Spleen (tissue), 11 donors: ENCODE results near the gene ORC3. TPM values are rescaled to one million over a fixed set of nuclear protein-coding genes. Genes with fewer than 3 reads are reported as not detected.

ENCODE experiments used
- DNase-seq: peaks from one replicate; pipeline ENCODE4 v3.0.0-alpha.2; 2020
- H3K27ac ChIP-seq, 8 donors: fragments of 200-600 bp; sonication (generic) in 7 of 8; 1 replicate in 4 of 8; 2 replicates in 4 of 8; pipeline versions ENCODE4 v1.5.0 to v1.8.0; 2016 to 2021; ENCODE audit warnings: inconsistent platforms in 4 of 8, mild to moderate bottlenecking in 4 of 8, moderate library complexity in 1 of 8
- H3K27me3 ChIP-seq, 7 donors: fragments of 200-600 bp; sonication (generic) in 6 of 7; replicated peaks in 1 of 7; 1 replicate in 4 of 7; 2 replicates in 3 of 7; pipeline versions ENCODE4 v1.5.0 to v1.8.0; 2016 to 2021; ENCODE audit warnings: inconsistent platforms in 3 of 7, mild to moderate bottlenecking in 1 of 7
- H3K36me3 ChIP-seq, 6 donors: fragments of 200-600 bp; sonication (generic) in 5 of 6; 1 replicate in 4 of 6; 2 replicates in 2 of 6; pipeline versions ENCODE4 v1.5.0 to v1.8.0; 2016 to 2021; ENCODE audit warnings: inconsistent platforms in 2 of 6
- H3K4me1 ChIP-seq, 6 donors: fragments of 200-600 bp; sonication (generic) in 5 of 6; 1 replicate in 3 of 6; 2 replicates in 3 of 6; pipeline versions ENCODE4 v1.5.0 to v1.8.0; 2016 to 2021; ENCODE audit warnings: inconsistent platforms in 3 of 6
- H3K4me3 ChIP-seq, 8 donors: fragments of 200-600 bp; sonication (generic) in 7 of 8; 1 replicate in 4 of 8; 2 replicates in 4 of 8; pipeline versions ENCODE4 v1.5.0 to v1.8.0; 2016 to 2021; ENCODE audit warnings: inconsistent platforms in 4 of 8, mild to moderate bottlenecking in 4 of 8, moderate library complexity in 2 of 8
- H3K9me3 ChIP-seq, 8 donors: fragments of 200-600 bp; sonication (generic) in 7 of 8; 1 replicate in 4 of 8; 2 replicates in 4 of 8; pipeline versions ENCODE4 v1.5.0 to v1.8.0; 2016 to 2021; ENCODE audit warnings: inconsistent platforms in 4 of 8
- CTCF ChIP-seq, 11 experiments: fragments of 200-600 bp in 7 of 11; fragments of 450-650 bp in 4 of 11; sonication (generic) in 4 of 11; IDR thresholded peaks in 8 of 11; conservative IDR thresholded peaks in 3 of 11; 1 replicate in 7 of 11; 2 replicates in 4 of 11; pipeline versions ENCODE4 v1.4.0 to v1.8.0; 2016 to 2021; ENCODE audit warnings: antibody characterized with exemption in 11 of 11, inconsistent platforms in 4 of 11, mild to moderate bottlenecking in 1 of 11
- POLR2A ChIP-seq, 3 donors: fragments of 450-650 bp; IDR thresholded peaks; one replicate each; pipeline ENCODE4 v1.5.1; 2017; ENCODE audit warnings: antibody characterized with exemption in 3 of 3, mild to moderate bottlenecking in 1 of 3
- POLR2AphosphoS5 ChIP-seq, 3 donors: sonication (generic); formaldehyde crosslinking; IDR thresholded peaks; one replicate each; pipeline ENCODE4 v1.5.1; 2017; ENCODE audit warnings: antibody characterized with exemption in 3 of 3
- WGBS, 5 donors: extraction: QIAGEN DNeasy Blood & Tissue Kit in 3 of 5; methylation state at CpG; one replicate each; pipeline versions ENCODE4 v1.1.5 to v1.1.7; 2013 to 2018; 5-methylcytosine and 5-hydroxymethylcytosine counted together
- intact Hi-C: fragments of 100-400 bp; cut with DNase I; formaldehyde crosslinking; loops from one replicate; pipeline ENCODE4 v1.15.0; 2023; ENCODE audit warnings: low total_unique reads
- polyA plus RNA-seq, 3 donors: library from polyadenylated mRNA; stranded (reverse); fragments of 200-250 nt; gene quantifications; one replicate each; pipeline ENCODE4 v1.2.1, GENCODE V29; 2013
- total RNA-seq, 7 donors: library from RNA; depleted of rRNA in 3 of 7; stranded (reverse); fragments of >200 nt in 3 of 7; fragmentation: NEBNext Ultra II Directional in 4 of 7; extraction: Animal tissue kit (Norgen Biotek cat#: 25700) in 4 of 7; gene quantifications; one replicate each; pipeline versions ENCODE4 v1.1.0 to v1.2.1, GENCODE V29; 2016 to 2021
- donor health status: healthy with polysubstance abuse.
- donor health status: DM: no; HTN: no; CAD: no; lungs with moderate emphysema.
- donor health status: DM: no; HTN: no; CAD: no.
- donor health status: Bipolar disorder and iron deficiency.
- donor health status: healthy.
- donor health status: DM: no; HTN: no; CAD: no.
- donor health status: DM: yes; HTN: yes; CAD: no.

ORC3 gene
- total and polyA plus RNA-seq, 10 donors, result 15.1 to 35.6 (median 20.0) TPM

- DNase-seq, result no peak
- H3K4me3 ChIP-seq, result no peak overlapping the region
- H3K36me3 ChIP-seq, result peaks cover 0 to 92% (median 50%) of the 10 kb centered on the region in 6 donors
- H3K4me1 ChIP-seq, result peaks cover 0 to 42% (median 21%) of the 10 kb centered on the region in 6 donors
- peak in 1 of 3 donors; percentile 54 for TF ChIP-seq POLR2AphosphoS5 (IDR thresholded peaks at IDR 0.05)
- no peak for TF ChIP-seq POLR2A (IDR thresholded peaks at IDR 0.05)
- intact Hi-C loops, result no loop called here
- H3K27me3 ChIP-seq, result no peaks in the 10 kb centered on the region
- 38 to 68% (median 60%) methylated on average over 6 of the region's 6 CpGs for WGBS, 5 donors
- no peaks in the 10 kb centered on the region for H3K9me3 ChIP-seq
- peak overlapping the region in 7 of 8 donors; percentile 1 to 79 (median 56) for H3K27ac ChIP-seq
These were observed 81.7 kb downstream of the ORC3 start for GRCh38 chr6:87671555-87672029.

GRCh38 chr6:87672641-87673040, 82.7 kb downstream of the ORC3 start:
- 92 to 98% (median 94%) methylated on average over 2 of the region's 2 CpGs for WGBS, 5 donors

GRCh38 chr6:87673237-87673636, 83.3 kb downstream of the ORC3 start:
- peaks cover 0 to 92% (median 62%) of the 10 kb centered on the region in 6 donors for H3K36me3 ChIP-seq

More at GRCh38 chr6:87672641-87673040, 82.7 kb downstream of the ORC3 start:
- H3K4me1 ChIP-seq, result peaks cover 0 to 46% (median 24%) of the 10 kb centered on the region in 6 donors
- H3K27me3 ChIP-seq, result no peaks in the 10 kb centered on the region
- DNase-seq, result no peak
- H3K27ac ChIP-seq, result peak overlapping the region in 4 of 8 donors; percentile 56 to 79 (median 67)
- H3K9me3 ChIP-seq, result no peaks in the 10 kb centered on the region
- H3K36me3 ChIP-seq, result peaks cover 0 to 92% (median 59%) of the 10 kb centered on the region in 6 donors
- intact Hi-C loops, result no loop called here
- no peak for TF ChIP-seq POLR2A (IDR thresholded peaks at IDR 0.05)
- TF ChIP-seq CTCF (IDR thresholded peaks at IDR 0.05 in 8 of 11, conservative IDR thresholded peaks at IDR 0.05 in 3 of 11), result no peak
- no peak for TF ChIP-seq POLR2AphosphoS5 (IDR thresholded peaks at IDR 0.05)
- no peak overlapping the region for H3K4me3 ChIP-seq

GRCh38 chr6:87674290-87674689, 84.4 kb downstream of the ORC3 start:
- Histone ChIP-seq H3K9me3 (no peaks in the 10 kb centered on the region), H3K27me3 (no peaks in the 10 kb centered on the region), H3K4me1 (peaks cover 0 to 56% (median 25%) of the 10 kb centered on the region in 6 donors), H3K27ac (no peak overlapping the region), H3K36me3 (peaks cover 0 to 92% (median 64%) of the 10 kb centered on the region in 6 donors), H3K4me3 (no peak overlapping the region)
- intact Hi-C loops, result no loop called here
- TF ChIP-seq POLR2A (IDR thresholded peaks at IDR 0.05) (no peak), POLR2AphosphoS5 (IDR thresholded peaks at IDR 0.05) (no peak), CTCF (IDR thresholded peaks at IDR 0.05 in 8 of 11, conservative IDR thresholded peaks at IDR 0.05 in 3 of 11) (no peak)
- no peak for DNase-seq

More at GRCh38 chr6:87673237-87673636, 83.3 kb downstream of the ORC3 start:
- H3K4me1 ChIP-seq, result peaks cover 0 to 51% (median 24%) of the 10 kb centered on the region in 6 donors
- no peaks in the 10 kb centered on the region for H3K9me3 ChIP-seq
- no peaks in the 10 kb centered on the region for H3K27me3 ChIP-seq
- H3K27ac ChIP-seq, result peak overlapping the region in 1 of 8 donors; percentile 22
- no peak overlapping the region for H3K4me3 ChIP-seq
- 89 to 100% (median 98%) methylated on average over 5 of the region's 5 CpGs for WGBS, 5 donors
- intact Hi-C loops, result no loop called here
- no peak for TF ChIP-seq POLR2A (IDR thresholded peaks at IDR 0.05)
- peak in 1 of 3 donors; percentile 21 for TF ChIP-seq POLR2AphosphoS5 (IDR thresholded peaks at IDR 0.05)
- no peak for TF ChIP-seq CTCF (IDR thresholded peaks at IDR 0.05 in 8 of 11, conservative IDR thresholded peaks at IDR 0.05 in 3 of 11)
- DNase-seq, result no peak
